GM19395 (cell line): ENCODE data around the gene LENG1.
"Not testable (repeated sequence)": the region's sequence is repeated elsewhere in the genome, so short reads cannot be mapped to it uniquely, and the experiment has no call there.

Source experiments
- ATAC-seq: cut with Tn5 transposase; IDR thresholded peaks from one replicate; pipeline ENCODE4 v1.9.1; 2021; ENCODE audit warnings: mild to moderate bottlenecking, moderate library complexity; ENCODE audit not compliant: unreplicated experiment

The LENG1 gene

GRCh38 chr19:54189735-54190502 is 30.4 kb upstream of the LENG1 start:
- peak; percentile 57 for ATAC-seq

GRCh38 chr19:54189145-54189734 is 29.7 kb upstream of the LENG1 start, which contains the start of gene MBOAT7:
Gene MBOAT7, minus strand, starts transcription at chr19:54189580. Its CDS starts 1,072 bp downstream, at chr19:54188508.
- peak; percentile 19 for ATAC-seq

- no peak for ATAC-seq
These were observed 28.8 kb upstream of the LENG1 start for GRCh38 chr19:54188215-54188871.

- ATAC-seq: no peak
These were observed 27.4 kb upstream of the LENG1 start for GRCh38 chr19:54186934-54187381.

- no peak for ATAC-seq
These were observed 26.8 kb upstream of the LENG1 start for GRCh38 chr19:54186351-54186750.

GRCh38 chr19:54183431-54183830 is 23.9 kb upstream of the LENG1 start:
- no peak for ATAC-seq

GRCh38 chr19:54181894-54182293 is 22.4 kb upstream of the LENG1 start:
- not testable (repeated sequence) for ATAC-seq

GRCh38 chr19:54180691-54181091 is 21.2 kb upstream of the LENG1 start:
- no peak for ATAC-seq

- ATAC-seq: no peak
These were observed 20.5 kb upstream of the LENG1 start for GRCh38 chr19:54179921-54180461.

GRCh38 chr19:54179262-54179852 is 19.8 kb upstream of the LENG1 start:
- no peak for ATAC-seq

- no peak for ATAC-seq
These were observed 19.2 kb upstream of the LENG1 start for GRCh38 chr19:54178581-54179261.

GRCh38 chr19:54173951-54174834 is 14.7 kb upstream of the LENG1 start:
- no peak for ATAC-seq

GRCh38 chr19:54173359-54173699 is 13.8 kb upstream of the LENG1 start:
- no peak for ATAC-seq

- no peak for ATAC-seq
These were observed 13.2 kb upstream of the LENG1 start, which contains the start of gene TMC4 for GRCh38 chr19:54172471-54173358. Gene TMC4, minus strand, starts transcription at chr19:54173160. Its CDS starts 43 bp downstream, at chr19:54173117.

- ATAC-seq: not testable (repeated sequence)
These were observed 12.4 kb upstream of the LENG1 start for GRCh38 chr19:54171736-54172431.

GRCh38 chr19:54169149-54169740 is 9.7 kb upstream of the LENG1 start:
- ATAC-seq: no peak

GRCh38 chr19:54168174-54168917 is 8.8 kb upstream of the LENG1 start:
- peak; percentile 54 for ATAC-seq
